IMR-90 (cell line): ENCODE results near the gene EIF1. TPM values are rescaled to one million over a fixed set of nuclear protein-coding genes. Genes with fewer than 3 reads are reported as not detected.

ENCODE experiments used
- ATAC-seq: fragments of 200-7000 bp; cut with Tn5 transposase; 2 replicates; pipeline ENCODE4 v1.9.1; 2020; ENCODE audit warnings: low read depth, mild to moderate bottlenecking, moderate library complexity
- BruUV-seq: library from RNA; stranded (reverse); fragments of 400-500 nt; replicated peaks from 2 replicates; lab custom pipeline; 2021; lab: Mats Ljungman, UMichigan
- CTCF ChIA-PET: fragments of 300-600 bp; formaldehyde crosslinking; extraction: SDS; loops from one replicate; lab custom pipeline; 2021; ENCODE audit warnings: antibody characterized with exemption; lab: Yijun Ruan, JAX
- POLR2A ChIA-PET: fragments of 300-600 bp; sonication (Branson Sonifier 250); formaldehyde crosslinking; loops from one replicate; lab custom pipeline; 2022; ENCODE audit warnings: antibody characterized with exemption; ENCODE audit not compliant: unreplicated experiment; lab: Charles Lee
- DNase-seq: peaks from one replicate; pipeline ENCODE4 v3.0.0; 2013
- H2AFZ ChIP-seq: replicated peaks from 2 replicates; pipeline ENCODE3; 2013; ENCODE audit warnings: low read length, mild to moderate bottlenecking; ENCODE audit not compliant: poor library complexity
- H2AK5ac ChIP-seq: 2 replicates; pipeline ENCODE4 v1.6.1; 2013; ENCODE audit warnings: low read depth, low read length, inconsistent platforms
- H2AK9ac ChIP-seq: replicated peaks from 2 replicates; pipeline ENCODE3; 2013; ENCODE audit warnings: mild to moderate bottlenecking, low read depth, low read length, moderate library complexity; ENCODE audit not compliant: poor library complexity
- H2BK120ac ChIP-seq: 2 replicates; pipeline ENCODE4 v1.6.1; 2013; ENCODE audit warnings: low read depth, low read length, inconsistent platforms
- H2BK15ac ChIP-seq: 3 replicates; pipeline ENCODE4 v1.6.1; 2013; ENCODE audit warnings: low read depth, low read length, inconsistent platforms
- H2BK20ac ChIP-seq: 2 replicates; pipeline ENCODE4 v1.6.1; 2013; ENCODE audit warnings: low read depth, mild to moderate bottlenecking, inconsistent platforms, low read length, moderate library complexity
- H2BK5ac ChIP-seq: 2 replicates; pipeline ENCODE4 v1.6.1; 2013; ENCODE audit warnings: mild to moderate bottlenecking, low read depth, low read length, inconsistent platforms; ENCODE audit not compliant: poor library complexity, severe bottlenecking
- H3K14ac ChIP-seq: replicated peaks from 2 replicates; pipeline ENCODE4 v1.6.1; 2013; ENCODE audit warnings: low read depth, low read length, inconsistent platforms
- H3K18ac ChIP-seq: 2 replicates; pipeline ENCODE4 v1.6.1; 2013; ENCODE audit warnings: low read depth, low read length, control low read depth
- H3K23ac ChIP-seq: 2 replicates; pipeline ENCODE4 v1.6.1; 2013; ENCODE audit warnings: low read depth, low read length, inconsistent platforms
- H3K27ac ChIP-seq: 2 replicates; pipeline ENCODE4 v1.5.1; 2013; ENCODE audit warnings: mild to moderate bottlenecking, control low read depth, low read length; ENCODE audit not compliant: insufficient read depth
- H3K27me3 ChIP-seq: 2 replicates; pipeline ENCODE4 v1.6.1; 2013; ENCODE audit warnings: low read length; ENCODE audit not compliant: control insufficient read depth, insufficient read depth
- H3K36me3 ChIP-seq: 2 replicates; pipeline ENCODE4 v1.6.1; 2013; ENCODE audit warnings: low read length, mixed read lengths; ENCODE audit not compliant: control insufficient read depth, insufficient read depth
- H3K4ac ChIP-seq: 2 replicates; pipeline ENCODE4 v1.6.1; 2013; ENCODE audit warnings: low read depth, low read length, inconsistent platforms
- H3K4me1 ChIP-seq: 2 replicates; pipeline ENCODE4 v1.6.1; 2013; ENCODE audit warnings: low read length, mixed read lengths; ENCODE audit not compliant: control insufficient read depth, insufficient read depth
- H3K4me2 ChIP-seq: 2 replicates; pipeline ENCODE4 v1.6.1; 2013; ENCODE audit warnings: low read depth, mild to moderate bottlenecking, control low read depth, low read length, moderate library complexity
- H3K4me3 ChIP-seq: 2 replicates; pipeline ENCODE4 v1.5.1; 2013; ENCODE audit warnings: low read depth, mild to moderate bottlenecking, control low read depth, low read length, moderate library complexity; ENCODE audit not compliant: insufficient read depth
- H3K56ac ChIP-seq: 2 replicates; pipeline ENCODE4 v1.6.1; 2013; ENCODE audit warnings: low read length, inconsistent platforms; ENCODE audit not compliant: insufficient read depth; ENCODE audit errors: extremely low read depth
- H3K79me1 ChIP-seq, 2 experiments: 2 replicates each; pipeline ENCODE4 v1.6.1; 2013; ENCODE audit warnings: low read length in 2 of 2, inconsistent platforms in 1 of 2, low read depth in 1 of 2
- H3K9ac ChIP-seq: 2 replicates; pipeline ENCODE4 v1.6.1; 2013; ENCODE audit warnings: low read depth, low read length, control low read depth
- H3K9me1 ChIP-seq: 2 replicates; pipeline ENCODE4 v1.6.1; 2013; ENCODE audit warnings: low read length, inconsistent platforms; ENCODE audit not compliant: insufficient read depth
- H3K9me3 ChIP-seq: 2 replicates; pipeline ENCODE4 v1.6.1; 2013; ENCODE audit warnings: low read length; ENCODE audit not compliant: control insufficient read depth, insufficient read depth
- H4K20me1 ChIP-seq: 2 replicates; pipeline ENCODE4 v1.6.1; 2013; ENCODE audit warnings: low read length, inconsistent platforms; ENCODE audit not compliant: insufficient read depth
- H4K5ac ChIP-seq: 2 replicates; pipeline ENCODE4 v1.6.1; 2013; ENCODE audit warnings: mild to moderate bottlenecking, low read depth, low read length, control low read depth
- H4K8ac ChIP-seq, 2 experiments: 2 replicates each; pipeline ENCODE4 v1.6.1; 2013; ENCODE audit warnings: low read depth in 2 of 2, low read length in 2 of 2, control low read depth in 1 of 2, inconsistent platforms in 1 of 2
- H4K91ac ChIP-seq: 2 replicates; pipeline ENCODE4 v1.6.1; 2013; ENCODE audit warnings: low read depth, low read length, inconsistent platforms; ENCODE audit not compliant: insufficient read depth
- CEBPB ChIP-seq: IDR thresholded peaks from 2 replicates; pipeline ENCODE4 v1.6.1; 2012; ENCODE audit warnings: low read depth, low read length, improper control_type of control experiment
- ELK1 ChIP-seq: fragments of 150-350 bp; IDR thresholded peaks from 2 replicates; pipeline ENCODE4 v1.6.1; 2016; ENCODE audit warnings: low read depth, mild to moderate bottlenecking, low read length, moderate library complexity, borderline replicate concordance
- FOS ChIP-seq: fragments of 150-350 bp; IDR thresholded peaks from 2 replicates; pipeline ENCODE4 v1.6.1; 2016; ENCODE audit warnings: low read depth, low read length
- MAZ ChIP-seq: IDR thresholded peaks from 2 replicates; pipeline ENCODE4 v1.6.1; 2012; ENCODE audit warnings: low read depth, mild to moderate bottlenecking, low read length, improper control_type of control experiment, moderate library complexity, borderline replicate concordance
- MXI1 ChIP-seq: IDR thresholded peaks from 2 replicates; pipeline ENCODE4 v1.6.1; 2012; ENCODE audit warnings: low read depth, mild to moderate bottlenecking, low read length, moderate library complexity, borderline replicate concordance
- POLR2A ChIP-seq: IDR thresholded peaks from 2 replicates; pipeline ENCODE4 v1.6.1; 2012; ENCODE audit warnings: mild to moderate bottlenecking, low read depth, low read length
- RFX5 ChIP-seq: IDR thresholded peaks from 2 replicates; pipeline ENCODE4 v1.8.0; 2012; ENCODE audit warnings: low read depth, mild to moderate bottlenecking, low read length, moderate library complexity
- WGBS, 2 experiments: methylation state at CpG; one replicate each; pipeline versions ENCODE4 v1.1.5 to v1.1.7; 2013; ENCODE audit warnings: missing lambda C conversion rate in 2 of 2; ENCODE audit not compliant: insufficient read length in 1 of 2; ENCODE audit errors: extremely low coverage in 2 of 2; 5-methylcytosine and 5-hydroxymethylcytosine counted together
- dilution Hi-C: fragments of 300-500 bp; cut with HindIII; formaldehyde crosslinking; loops from one replicate; pipeline ENCODE4 v1.14.3; 2018; ENCODE audit warnings: low sequenced_read_pairs; ENCODE audit not compliant: unreplicated experiment
- in situ Hi-C: fragments of 300-500 bp; cut with MboI; formaldehyde crosslinking; loops from 3 replicates; pipeline ENCODE4 v1.14.3; 2019; ENCODE audit warnings: low sequenced_read_pairs, inconsistent platforms, mixed read lengths
- intact Hi-C: fragments of 100-400 bp; cut with micrococcal nuclease; formaldehyde crosslinking; loops from 2 replicates; pipeline ENCODE4 v1.10.0; 2022
- polyA plus RNA-seq, 3 experiments: library from polyadenylated mRNA; depleted of rRNA; stranded (reverse); fragments of >200 nt; gene quantifications; 2 replicates each; pipeline ENCODE4 v1.2.3, GENCODE V29; 2012; ENCODE audit warnings: low replicate concordance in 1 of 3
- total RNA-seq: library from RNA; depleted of rRNA; stranded (reverse); fragments of >200 nt; gene quantifications from 2 replicates; pipeline ENCODE4 v1.2.3, GENCODE V29; 2012

The EIF1 gene
- total and polyA plus RNA-seq, 2 of the 4 experiments (the other 2 are of a cell fraction): 89.4 to 381 TPM

GRCh38 chr17:41725134-41725533 lies 36.4 kb downstream of the EIF1 start:
- no peak overlapping the region for H3K18ac ChIP-seq
- no peak overlapping the region for H3K4me3 ChIP-seq
- in situ Hi-C loops (no loop called here), intact Hi-C loops (no loop called here), dilution Hi-C loops (no loop called here)
- no peak overlapping the region for H4K5ac ChIP-seq
- ChIA-PET CTCF (interaction anchor here (0.6 kb wide), 1 partner anchor 25 kb away, joined by 5 read pairs; no protein-coding TSS in a partner anchor), POLR2A (no interaction called here)
- no peaks in the 10 kb centered on the region for H3K9me3 ChIP-seq
- H2BK5ac ChIP-seq: no peak overlapping the region
- TF ChIP-seq RFX5 (no peak), POLR2A (no peak), MAZ (no peak), MXI1 (no peak), ELK1 (no peak), CEBPB (no peak), FOS (no peak)
- no peak overlapping the region for H2BK15ac ChIP-seq
- no peak overlapping the region for H3K56ac ChIP-seq
- H2BK120ac ChIP-seq: no peak overlapping the region
- H2AK5ac ChIP-seq: no peak overlapping the region
- H3K27ac ChIP-seq: no peak overlapping the region
- H3K9ac ChIP-seq: no peak overlapping the region
- no peak overlapping the region for H3K14ac ChIP-seq
- no peaks in the 10 kb centered on the region for H4K20me1 ChIP-seq
- H4K8ac ChIP-seq: no peak overlapping the region
- 60% methylated on average over 1 of the region's 5 CpGs; no CpG with 5 or more reads in 1 of the 2 experiments for WGBS, 2 experiments
- no peak for ATAC-seq
- BruUV-seq: no TSS peak
- no peaks in the 10 kb centered on the region for H3K4me1 ChIP-seq
- H3K9me1 ChIP-seq: no peaks in the 10 kb centered on the region
- H3K79me1 ChIP-seq: no peaks in the 10 kb centered on the region
- no peak overlapping the region for H3K4ac ChIP-seq
- H2AK9ac ChIP-seq: no peak overlapping the region
- H4K91ac ChIP-seq: no peak overlapping the region
- H3K23ac ChIP-seq: no peak overlapping the region
- H2AFZ ChIP-seq: no peak overlapping the region
- H3K27me3 ChIP-seq: peaks cover 15% of the 10 kb centered on the region
- DNase-seq: no peak
- no peak overlapping the region for H3K4me2 ChIP-seq
- H3K36me3 ChIP-seq: no peaks in the 10 kb centered on the region
- no peak overlapping the region for H2BK20ac ChIP-seq
